NCI-H128 (cell line): Measurements from ENCODE around the gene ADAM11.

Experiments
- DNase-seq: peaks from one replicate; lab custom pipeline; 2025; ENCODE audit not compliant: unreplicated experiment; lab: John Stamatoyannopoulos, UW

ADAM11 gene

DNA sequence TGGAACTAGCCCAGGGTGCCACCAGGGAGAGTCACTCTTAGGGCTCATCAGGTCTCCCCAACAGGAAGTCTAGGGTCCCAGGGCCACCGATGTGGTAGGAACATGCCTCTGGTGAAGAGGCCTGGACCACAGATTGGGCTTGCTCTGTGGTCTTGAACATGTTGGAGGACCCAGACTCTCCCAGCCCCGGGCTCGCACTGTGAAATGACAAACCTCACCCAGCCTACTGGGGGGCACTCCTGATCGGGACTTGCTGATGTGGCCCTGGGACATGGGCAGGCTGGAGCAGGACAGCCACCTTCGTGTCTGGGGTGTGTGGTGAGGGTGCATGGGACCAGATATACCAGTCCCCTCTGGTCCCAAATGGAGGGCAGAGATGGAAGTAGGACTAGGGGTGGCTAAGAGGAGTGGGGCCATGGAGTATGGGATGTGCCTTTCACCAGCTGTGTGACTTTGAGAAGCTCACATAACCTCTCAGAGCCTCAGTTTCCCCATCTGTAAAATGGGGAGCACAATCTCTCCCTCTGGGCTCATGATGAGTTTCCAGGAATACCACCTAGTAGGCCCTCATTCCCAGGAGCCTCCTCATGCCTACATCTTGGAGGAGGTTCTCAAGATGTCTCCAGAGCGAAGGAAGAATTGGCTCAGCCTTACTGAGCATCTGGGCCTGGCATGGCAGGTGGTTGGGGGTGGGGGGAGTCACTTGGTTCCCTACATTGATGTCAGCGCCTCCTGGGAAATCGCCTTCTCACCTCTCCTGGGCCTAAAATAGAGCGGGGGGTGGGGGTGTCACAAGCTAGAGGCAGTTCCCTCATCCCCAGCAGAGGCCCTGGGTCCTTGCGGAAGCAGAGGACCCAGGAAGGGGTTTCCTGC lies 1.5 kb upstream of the ADAM11 start:
- DNase-seq, result no peak

DNA sequence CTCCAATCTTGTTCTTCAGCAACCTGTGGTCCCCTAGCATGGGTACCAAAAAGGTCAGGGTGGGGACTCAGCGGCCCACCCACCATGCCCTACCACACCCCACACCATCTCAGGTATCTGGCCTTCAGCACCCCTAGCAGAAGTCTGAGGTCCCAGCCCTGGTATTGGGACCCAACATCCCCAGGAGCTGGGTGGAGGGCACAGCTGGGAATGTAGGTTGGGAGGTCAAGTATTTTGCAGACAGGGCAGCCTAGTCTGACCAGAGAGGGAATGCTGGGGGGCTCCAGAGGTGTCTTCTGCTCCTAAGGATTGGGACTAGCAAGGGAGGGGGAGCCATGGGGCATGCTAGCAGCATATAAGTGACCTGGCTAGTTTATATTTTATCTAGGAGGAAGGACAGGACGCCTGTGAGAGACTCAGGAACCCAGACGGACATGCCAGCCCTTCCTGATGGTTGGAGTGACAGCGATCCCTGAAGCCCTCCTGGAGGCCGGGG lies 822 bp upstream of the ADAM11 start:
- DNase-seq, result no peak

DNA sequence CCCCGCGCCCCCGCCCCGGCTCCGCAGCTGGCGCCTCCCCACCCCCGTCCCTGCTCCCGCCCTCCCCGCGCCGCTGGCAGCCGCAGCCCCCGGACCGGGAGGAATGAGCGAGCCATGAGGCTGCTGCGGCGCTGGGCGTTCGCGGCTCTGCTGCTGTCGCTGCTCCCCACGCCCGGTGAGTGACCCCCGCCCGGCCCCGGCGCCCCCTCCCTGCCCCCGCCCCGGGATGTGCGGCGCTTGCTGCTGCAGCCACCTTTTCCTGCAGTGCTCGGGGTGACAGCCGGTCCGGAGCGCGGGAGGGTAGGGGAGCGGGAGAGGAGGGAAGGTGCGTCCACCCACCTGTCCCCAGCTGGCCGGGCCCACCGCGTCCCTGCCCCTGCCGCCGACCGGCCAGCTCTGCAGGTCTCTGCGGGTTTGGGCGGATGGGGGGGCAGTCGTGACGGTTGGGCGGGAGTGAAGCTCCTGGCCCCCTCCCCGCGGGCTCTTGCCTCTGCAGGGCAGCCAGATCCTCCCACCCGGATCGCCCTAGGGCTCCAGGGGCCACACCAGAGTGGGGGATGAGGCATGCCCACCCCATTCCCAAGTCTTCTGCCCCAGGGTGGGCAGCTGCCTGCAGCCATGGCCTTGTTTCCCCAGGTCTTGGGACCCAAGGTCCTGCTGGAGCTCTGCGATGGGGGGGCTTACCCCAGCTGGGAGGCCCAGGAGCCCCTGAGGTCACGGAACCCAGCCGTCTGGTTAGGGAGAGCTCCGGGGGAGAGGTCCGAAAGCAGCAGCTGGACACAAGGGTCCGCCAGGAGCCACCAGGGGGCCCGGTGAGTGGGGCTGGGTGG lies 513 bp downstream of the ADAM11 start:
- DNase-seq, result no peak

DNA sequence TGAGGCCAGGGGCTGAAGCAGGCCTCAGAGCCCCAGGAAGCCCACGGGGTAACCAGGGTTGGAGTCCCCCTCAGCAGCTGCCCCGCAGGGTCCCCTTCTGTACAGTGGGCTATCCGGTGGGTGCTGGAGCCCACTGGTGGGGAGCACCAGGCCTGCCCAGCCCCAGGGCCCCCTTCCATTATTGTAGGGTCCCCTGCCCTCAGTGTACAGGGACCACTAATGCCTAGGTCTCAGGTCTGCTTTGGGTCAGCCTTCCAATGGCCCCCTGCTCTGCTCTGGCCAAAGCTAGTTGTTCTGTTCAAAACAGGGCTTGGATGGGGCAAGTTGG lies 1.1 kb downstream of the ADAM11 start:
- no peak for DNase-seq

DNA sequence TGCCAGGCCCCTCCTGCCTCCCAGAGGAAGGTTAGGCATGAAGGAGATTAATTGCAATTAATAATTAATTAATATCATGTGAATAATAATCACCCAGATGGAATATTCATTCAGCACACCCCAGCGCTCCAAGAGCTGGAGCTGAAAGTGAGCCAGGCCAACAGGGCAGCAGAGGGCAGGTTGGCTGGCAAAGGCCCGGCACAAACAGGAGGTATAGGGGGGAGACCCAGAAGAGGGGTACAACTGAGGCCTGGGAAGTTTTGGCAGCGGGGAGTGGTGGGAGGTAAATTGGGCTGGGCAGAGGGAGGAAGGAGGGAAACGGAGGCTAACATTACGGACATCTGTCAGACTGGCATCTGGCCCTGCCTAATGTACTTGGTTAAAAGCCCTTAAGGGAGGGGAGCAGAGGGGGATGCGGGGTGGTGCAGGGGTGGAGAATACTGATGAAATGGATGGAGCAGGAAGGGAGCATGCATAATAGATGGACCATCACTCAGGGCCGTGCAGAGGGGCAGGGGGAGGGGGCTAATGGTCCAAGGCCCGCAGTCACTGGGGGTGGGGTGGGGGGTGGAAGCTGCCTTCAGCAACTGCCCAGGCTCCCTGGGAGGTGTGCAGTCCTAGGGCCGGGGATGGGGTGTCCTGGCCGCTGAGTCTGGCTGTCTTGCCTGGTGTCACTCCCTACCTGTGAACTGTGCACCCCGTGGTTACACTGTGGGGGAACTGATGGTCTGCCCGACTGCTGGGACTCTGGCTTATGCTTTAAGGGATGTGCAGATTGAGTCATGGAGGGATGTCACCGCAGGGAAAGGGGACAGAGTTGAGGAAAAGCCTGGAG lies 1.9 kb downstream of the ADAM11 start:
- no peak for DNase-seq

DNA sequence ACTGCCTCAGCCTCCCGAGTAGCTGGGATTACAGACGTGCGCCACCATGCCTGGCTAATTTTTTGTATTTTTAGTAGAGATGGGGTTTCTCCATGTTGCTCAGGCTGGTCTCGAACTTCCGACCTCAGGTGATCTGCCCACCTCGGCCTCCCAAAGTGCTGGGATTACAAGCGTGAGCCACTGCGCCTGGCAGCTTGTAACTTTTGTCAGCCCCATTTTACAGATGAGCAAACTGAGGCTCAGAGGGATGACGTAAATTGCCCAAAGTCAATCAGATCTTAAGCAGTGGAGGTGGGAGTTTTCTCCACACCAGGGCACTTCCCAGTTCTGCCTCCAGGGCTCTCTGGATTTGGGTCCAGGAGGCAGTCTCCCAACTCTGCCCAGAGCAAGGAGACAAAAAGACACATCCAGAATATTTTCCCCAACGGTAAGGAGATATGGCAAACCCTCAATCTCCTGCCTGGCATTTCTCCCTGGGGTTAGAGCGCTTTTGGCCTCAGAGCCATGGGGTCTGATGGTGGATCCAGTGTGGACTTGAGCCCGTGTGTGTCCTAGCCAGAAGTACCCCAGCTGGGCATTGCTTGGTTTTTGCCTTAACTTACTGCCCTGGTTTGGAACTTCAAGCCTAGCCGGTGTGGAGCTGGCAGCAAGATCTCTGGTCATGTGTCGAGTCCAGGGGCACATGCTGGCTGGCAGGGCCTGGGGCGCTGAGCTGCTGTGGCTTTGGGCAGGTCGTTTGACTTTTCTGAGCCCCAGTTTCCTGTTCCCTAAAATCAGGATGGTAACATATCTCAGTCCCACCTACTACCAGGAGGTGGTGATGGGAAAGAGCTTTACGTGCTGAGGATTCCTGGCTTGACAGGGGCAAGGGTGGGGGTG lies 3.4 kb downstream of the ADAM11 start:
- DNase-seq, result no peak

DNA sequence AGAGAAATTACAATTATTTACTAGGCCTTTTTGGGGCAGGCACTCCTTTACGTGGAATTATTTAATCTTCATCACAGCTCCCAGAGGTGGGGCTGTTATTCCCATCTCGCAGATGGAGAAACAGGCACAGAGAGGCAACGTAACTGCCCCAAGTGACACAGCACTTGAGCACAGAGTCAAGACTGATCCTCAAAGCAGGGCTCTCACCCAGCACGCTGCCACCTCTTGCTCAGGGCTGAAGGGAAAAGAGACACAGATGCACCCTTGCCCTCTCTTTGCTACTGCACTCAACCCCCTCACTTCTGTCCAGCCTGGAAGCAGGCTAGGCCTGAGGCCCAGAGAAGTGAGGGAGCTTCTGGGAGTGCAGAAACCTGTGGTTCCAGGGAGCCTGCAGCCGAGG lies 4.4 kb downstream of the ADAM11 start:
- no peak for DNase-seq

DNA sequence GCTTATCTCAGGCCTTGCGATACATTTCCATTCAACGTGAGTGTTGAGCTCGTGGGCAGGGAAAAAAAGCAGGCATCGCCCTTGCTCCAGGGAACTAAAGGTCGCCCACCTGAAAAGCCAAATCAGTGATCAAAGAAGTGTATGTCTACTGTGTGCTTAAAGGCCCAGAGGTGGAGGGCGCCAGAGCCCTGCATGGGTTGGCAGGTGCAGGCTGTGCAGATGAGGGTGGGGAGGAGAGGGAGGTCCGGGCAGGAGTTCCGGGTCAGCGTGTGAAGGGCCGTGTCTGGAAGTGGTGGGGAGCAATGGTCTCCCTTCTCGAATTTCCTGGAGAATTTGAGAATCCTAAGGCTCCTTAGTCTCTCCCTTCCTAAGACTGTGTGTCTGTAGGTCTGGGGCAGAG lies 7.2 kb downstream of the ADAM11 start:
- no peak for DNase-seq

DNA sequence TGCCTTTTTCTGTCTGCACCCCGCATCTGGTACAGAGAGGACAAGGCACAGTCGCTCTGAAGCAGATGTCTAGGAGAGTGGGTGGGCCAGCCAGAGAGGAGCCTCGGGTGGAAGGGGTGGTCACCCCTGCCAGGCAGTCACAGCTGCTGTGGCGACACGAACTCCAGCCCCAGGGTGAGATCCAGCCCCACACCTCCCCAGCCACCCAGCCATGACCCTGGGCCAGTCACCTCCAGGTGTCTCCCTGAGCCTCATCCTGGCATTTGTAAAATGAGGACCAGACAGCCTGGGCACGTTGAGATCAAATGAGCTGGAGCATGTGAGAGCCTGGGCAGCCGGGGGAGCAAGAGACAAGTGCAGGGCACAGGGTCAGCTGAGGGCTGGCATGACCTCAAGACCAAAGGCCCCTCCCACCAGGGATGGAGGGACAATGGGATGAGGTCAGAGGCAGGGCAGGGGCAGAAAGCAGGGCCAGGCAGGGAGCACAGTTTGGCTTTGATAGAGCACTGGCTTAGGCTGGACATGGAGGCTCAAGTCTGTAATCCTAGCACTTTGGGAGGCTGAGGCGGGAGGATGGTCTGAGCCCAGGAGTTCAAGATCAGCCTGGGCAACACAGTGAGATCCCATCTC lies 7.7 kb downstream of the ADAM11 start:
- DNase-seq, result no peak

DNA sequence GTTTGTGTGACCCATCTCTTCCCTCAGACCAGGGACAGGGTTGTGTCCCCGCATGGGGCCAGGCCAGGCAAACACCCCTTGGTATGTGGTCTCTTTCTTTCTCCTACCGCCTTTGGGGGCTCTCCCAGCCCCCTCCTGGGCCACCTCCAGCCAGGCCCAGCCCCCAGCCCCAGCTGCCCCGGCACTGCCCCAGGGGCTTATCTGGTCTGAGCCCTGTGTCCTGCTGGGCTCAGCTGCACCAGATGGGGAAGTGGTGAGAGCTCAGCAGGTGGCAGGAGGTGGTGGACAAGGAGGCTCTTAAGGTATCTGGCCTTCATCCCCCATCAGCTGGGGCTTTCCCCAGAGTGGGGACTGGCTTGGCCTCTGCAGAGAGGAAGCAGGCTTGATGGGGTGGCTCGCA lies 8.7 kb downstream of the ADAM11 start:
- no peak for DNase-seq

DNA sequence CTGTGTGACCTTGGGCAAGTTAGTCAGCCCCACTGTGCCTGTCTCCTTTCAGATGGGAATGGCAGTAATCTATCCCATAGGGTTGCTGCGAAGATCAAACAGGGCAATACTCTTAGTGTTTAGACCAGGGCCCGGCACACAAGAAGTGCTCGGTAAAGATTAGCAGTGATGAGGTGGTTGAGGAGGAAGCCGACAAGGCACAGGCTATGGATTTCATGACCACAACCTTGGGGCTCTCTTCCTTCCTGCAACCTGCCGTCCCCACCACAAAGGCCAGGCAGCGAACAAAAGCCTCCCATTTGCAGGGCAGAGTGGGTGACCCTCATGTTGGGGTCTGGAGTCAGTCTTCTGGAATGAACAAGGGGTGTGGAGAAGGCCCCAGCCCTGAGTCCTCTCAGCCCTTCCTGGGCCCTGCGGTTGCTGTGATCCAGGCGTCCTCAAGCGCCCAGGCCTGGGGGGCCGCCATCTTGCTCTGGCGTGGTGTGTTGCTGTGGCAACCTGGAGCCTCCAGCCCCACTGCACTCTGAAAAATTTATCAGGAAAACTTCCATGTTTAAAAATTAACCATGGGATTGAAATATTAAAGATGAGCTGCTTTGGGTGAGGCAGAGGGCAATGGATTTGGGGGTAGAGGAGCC lies 9.8 kb downstream of the ADAM11 start:
- DNase-seq, result no peak

DNA sequence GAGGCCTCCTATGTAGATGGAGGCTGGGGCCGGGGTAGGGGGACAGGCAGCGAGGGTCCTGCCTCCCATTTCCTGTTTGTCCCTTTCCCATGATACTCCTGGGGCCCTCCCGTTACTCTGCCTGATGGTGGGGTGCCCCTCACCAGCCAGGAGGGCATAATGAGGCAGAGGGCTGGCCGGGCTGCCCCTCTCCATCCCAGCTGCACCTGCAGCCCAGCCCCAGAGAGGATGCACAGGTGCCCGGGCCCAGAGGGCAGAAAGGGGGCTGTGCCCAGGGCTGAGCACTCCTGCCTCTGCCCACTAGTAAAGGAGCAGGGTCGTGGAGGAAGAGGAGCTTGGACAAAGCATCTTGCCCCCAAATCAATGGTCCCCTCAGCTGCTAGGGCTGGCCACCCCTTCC lies 10.4 kb downstream of the ADAM11 start:
- DNase-seq, result no peak

DNA sequence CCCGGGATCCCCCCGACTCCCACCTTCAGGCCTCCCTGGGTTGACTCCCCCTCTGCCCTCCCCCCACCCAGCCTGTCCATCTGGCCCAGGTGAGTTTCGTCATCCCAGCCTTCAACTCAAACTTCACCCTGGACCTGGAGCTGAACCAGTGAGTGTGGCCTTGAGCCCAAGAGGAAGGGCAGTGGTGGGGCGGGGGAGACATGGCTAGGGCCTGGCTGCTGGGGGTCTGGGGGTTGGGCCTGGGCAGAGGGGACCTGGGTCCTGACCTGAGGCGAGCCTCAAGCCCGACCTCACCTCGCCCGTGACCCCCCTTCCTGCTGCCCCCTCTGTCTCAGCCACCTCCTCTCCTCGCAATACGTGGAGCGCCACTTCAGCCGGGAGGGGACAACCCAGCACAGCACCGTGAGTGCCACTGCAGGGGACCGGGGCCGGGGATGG lies 10.9 kb downstream of the ADAM11 start:
- no peak for DNase-seq

DNA sequence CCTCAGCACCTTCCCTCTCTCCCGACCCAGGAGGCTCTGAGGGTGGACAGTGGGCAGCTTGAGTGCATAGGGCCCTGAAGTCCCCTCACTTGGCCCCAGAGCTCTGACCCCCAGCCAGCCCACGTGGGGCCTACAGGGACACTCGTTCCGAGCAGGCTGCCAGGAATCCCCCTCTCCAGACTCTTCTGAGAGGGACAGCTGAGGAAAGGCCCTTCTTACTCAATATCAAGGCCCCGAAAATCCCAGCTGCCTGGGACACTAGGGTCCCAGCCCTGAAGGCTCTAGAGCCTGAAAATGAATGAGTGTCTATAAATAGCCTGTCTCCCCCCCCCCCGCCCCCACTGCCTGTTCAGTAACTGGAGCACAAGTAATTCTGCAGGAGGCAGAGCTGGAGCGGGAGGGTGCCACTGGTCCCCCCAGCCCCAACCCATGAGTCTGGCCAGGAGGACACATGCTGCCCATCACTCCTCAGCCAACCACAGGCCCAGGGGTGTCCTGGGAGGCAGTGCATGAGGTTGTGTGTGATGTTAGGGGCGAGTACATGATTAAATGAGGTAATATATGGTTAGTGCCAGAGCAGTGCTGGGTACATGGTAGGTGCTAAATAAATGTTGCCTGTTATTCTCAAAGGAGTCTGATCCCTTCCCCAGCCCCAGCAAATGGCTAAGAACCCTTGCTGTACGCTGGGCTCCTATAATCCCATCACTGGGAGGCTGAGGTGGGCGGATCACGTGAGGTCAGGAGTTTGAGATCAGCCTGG lies 11.6 kb downstream of the ADAM11 start:
- DNase-seq, result no peak

DNA sequence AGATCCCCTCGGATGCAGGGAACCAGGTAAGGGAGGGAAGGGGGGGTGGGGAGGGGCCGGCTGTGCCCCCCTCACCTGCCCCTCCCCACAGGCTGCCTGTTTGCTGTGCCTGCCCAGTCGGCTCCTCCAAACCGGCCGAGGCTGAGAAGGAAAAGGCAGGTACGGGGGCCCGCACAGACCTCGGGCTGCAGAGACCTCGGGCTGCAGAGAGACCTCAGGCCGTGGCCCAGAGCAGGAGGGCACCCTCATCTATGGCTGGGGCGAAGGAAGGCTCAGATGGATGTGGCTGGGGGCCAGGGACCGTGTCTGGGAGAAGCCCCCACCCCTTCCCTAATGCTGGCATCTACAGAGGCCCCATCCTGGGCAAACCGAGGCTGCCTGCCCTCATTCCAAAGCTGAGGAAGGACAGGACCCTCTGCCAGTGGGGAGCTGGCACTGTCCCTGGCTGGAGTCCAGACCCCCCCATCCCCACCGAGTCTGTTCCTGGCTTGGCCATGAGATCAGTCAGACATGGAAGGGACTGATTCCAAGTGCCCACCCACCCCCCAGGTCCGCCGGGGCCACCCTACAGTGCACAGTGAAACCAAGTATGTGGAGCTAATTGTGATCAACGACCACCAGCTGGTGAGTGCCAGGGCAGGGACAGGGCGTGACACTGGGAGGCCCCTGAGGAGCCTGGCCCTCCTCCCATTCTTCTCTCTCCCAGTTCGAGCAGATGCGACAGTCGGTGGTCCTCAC lies 13.7 kb downstream of the ADAM11 start:
- DNase-seq, result no peak

DNA sequence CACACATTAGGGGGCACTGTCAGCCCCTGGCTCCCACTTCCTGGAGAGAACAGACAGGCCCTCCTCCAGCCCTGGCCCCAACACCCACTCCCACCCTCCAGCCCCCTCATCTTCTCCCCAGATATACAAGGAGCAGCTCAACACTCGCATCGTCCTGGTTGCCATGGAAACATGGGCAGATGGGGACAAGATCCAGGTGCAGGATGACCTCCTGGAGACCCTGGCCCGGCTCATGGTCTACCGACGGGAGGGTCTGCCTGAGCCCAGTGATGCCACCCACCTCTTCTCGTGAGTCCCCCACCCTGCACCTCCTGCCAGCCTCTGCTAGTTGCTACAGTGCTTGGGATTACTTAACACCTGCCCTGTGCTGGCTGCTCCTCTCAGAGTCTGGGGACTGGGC lies 14.4 kb downstream of the ADAM11 start:
- DNase-seq, result no peak

DNA sequence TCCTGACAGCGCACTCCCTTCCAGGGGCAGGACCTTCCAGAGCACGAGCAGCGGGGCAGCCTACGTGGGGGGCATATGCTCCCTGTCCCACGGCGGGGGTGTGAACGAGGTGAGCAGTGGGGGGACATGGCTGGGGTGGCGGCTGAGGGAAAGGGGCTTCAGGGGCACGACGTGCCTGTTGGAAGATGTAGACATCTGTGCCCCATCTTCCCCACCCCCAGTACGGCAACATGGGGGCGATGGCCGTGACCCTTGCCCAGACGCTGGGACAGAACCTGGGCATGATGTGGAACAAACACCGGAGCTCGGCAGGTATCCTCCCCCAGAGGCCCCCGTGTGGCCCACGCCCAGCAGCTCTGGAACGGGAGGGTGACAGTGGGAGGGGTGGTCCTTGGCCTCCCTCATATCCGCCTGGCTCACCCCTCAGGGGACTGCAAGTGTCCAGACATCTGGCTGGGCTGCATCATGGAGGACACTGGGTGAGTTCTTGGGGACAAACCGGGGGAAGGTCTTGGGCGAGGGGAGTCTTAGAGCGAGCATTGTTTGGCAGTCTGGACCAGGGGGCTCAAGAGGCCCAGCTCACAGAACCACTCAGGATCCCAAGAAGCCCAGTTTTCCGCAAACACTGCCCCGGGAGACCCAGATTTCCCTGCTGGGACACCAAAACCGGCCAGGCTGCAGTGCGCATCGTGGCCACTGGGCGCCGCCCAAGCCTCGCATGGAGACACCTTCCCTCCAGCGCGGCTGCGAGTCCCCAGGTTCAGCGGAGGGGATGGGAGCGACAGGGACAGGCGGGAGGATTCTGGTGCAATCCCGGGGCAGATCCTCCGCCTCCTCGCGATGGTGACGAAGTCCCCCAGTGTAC lies 15.7 kb downstream of the ADAM11 start:
- peak; percentile 65 for DNase-seq
